Activated CD4-positive, alpha-beta T cell treated with anti-CD3 and anti-CD28 coated beads for 48 hours (primary cell): Measurements from ENCODE around the gene DSTYK.

Experiments
- DNase-seq: peaks from one replicate; pipeline ENCODE4 v3.0.0-alpha.2; 2020

DSTYK gene

DNA sequence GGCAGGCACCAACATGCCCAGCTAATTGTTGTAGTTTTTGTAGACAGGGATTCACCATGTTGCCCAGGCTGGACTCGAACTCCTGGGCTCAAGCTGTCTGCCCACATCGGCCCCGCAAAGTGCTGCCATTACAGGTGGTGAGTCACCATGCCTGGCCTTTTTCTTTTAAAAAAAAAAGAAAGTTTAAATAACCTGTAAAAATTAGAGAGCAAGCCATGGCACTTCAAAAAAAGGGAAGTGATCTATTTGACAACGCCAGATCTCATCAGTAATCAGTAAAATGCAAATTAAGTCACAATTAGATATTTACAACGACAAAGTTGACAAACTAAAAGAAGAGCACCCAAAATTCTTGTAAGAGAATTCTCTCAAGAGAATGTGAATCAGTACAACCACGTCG lies 86.8 kb downstream of the DSTYK start:
- no peak for DNase-seq

DNA sequence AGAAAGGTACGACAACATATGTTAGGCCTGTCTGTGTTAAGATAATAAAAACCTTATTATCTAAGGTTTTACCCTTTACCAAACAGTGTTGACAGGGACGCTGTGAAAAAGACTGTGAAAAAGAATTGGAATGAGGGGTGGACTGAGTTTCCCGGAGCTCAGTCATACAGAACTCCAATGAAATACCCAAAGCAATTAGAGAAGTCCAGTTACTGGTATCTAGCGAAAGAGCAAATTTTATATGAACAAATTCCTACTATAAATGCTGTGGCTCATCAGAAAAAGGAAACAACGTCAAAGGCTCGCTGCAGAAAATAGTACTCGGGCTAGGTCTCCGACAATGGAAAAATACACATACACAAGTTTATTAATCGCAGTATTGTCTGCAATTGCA lies 89.0 kb downstream of the DSTYK start:
- DNase-seq = no peak

DNA sequence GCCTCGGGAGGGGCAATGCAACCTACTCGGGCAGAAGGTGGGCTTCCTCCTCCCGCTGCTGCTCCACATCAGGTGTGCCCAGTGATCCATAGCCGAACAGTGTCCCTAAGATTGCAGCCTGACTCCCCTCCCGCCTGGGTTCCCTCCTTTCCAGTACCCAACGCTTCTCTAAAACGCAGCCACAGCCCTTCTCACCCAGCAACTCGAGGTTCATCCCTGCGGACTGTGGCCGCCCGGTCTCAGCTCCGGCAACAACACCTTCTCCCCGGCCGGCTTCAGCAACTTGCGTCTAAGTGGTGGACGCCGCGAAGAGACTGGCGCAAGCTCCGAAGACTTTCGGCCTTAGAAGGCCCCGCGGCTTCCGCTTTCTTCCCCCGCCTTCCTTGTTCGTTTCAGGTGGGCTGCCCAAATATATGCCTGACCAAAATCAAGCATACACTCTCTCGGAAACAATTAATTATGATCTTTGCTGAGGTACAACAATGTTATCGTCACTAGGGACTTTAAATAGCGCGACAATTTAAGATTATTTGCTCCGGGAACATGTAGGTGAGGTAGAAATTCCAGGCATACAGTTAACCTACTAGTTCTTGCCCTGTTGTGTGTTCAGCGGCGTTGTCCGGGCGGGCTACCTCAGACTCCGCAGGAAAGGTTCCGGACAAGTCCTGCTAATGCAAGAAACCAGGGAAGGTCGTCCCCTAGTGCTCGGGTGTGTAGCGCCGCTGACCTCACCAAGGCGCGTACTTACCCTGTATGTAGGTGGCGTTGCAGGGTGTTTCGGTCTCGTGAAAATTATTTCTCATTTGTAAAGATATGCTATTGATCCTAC lies 89.6 kb downstream of the DSTYK start, which contains the start of gene RBBP5:
TSS of gene RBBP5 (minus strand) at position 319 of the 829 bp plus-strand sequence. CDS start at position 214, 105 bp downstream.
- DNase-seq = peak; percentile 96

DNA sequence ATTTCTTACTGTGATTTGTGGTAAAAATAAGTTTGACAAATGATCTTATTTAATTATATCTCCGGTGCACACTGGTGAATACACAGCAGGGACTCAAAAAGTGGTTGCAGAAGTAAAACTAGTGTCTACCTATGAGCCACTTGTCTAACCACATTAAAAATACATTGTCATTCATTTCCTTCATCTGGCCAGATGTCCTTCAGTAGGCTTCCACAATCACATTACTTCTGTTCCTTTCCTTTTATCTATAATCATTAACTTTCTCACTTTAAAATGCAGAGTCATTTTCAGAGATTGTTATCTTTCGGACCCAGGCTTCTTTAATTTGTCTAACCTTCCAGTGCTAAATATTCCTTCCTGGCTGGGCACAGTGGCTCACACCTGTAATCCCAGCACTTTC lies 92.8 kb downstream of the DSTYK start:
- DNase-seq = no peak

DNA sequence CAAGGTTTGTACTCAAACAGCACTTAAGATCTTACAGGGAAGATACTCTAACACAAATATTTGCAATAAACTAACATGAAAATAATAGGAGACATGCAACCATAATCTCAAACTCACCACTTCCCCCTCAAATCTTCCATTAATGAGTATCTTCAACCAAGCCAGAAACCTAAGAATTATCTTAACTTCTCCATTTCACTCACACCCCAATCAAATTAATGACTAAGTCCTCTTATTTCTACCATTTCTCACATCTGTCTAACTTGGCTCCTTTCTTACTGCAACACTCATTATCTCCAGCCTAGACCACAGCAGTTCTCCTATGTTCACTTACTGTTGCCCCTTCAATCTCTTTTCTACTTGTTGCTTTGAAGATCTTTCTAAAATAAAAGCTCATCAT lies 100.1 kb downstream of the DSTYK start:
- DNase-seq = no peak

DNA sequence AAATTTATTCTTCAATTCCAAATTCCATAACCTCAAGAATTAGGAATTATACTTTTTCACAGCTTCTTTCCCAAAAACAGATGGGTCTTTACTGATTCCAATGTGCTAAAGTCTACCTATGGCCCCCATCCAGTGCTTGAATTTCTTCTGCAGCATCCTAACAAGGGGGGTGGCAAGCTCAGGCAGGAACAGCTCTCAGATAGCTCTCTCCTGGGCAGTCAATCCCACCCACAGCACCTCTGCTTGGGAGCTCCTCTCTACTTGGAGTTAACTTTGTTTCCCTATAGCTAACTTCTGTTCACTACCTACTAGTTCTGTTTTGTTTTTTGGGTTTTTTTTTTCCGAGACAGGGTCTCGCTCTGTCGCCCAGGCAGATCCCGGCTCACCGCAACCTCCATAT lies 101.8 kb downstream of the DSTYK start:
- DNase-seq = no peak

DNA sequence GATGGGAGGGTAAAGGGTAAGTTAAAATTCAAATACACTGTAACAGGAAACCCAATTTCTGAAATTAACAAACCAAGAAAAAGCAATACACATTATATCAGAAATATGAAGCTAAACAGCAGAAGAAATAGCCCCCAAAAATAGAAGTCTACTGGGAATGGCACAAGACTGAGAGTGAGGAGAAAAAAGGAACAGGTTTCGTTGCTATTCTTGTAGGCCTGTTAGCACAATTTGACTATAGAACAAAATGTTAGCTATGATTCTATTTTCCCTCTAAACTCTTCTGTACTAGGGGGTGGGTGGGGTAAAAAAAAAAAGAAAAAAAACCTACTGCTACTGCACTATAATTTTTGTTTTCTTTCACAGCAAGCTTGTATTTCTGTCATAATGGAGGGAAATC lies 102.2 kb downstream of the DSTYK start:
- DNase-seq = no peak

DNA sequence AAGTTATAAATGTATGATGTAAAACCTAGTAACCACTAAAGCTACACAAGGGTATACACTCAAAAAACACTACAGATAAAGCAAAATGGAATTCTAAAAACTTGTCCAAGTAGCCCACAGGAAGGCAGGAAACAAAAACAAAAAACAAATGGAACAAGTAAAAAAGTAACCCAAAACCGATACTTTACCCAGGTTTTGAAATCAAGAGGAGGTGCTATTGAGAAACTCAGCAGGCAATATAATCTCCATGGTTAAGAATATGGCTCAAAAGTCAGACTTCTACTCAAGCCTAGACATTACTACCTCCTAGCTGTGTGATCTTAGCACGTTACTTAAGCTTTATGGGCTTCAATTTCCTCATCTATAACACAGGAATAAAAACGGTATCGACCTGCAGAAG lies 103.0 kb downstream of the DSTYK start:
- no peak for DNase-seq

DNA sequence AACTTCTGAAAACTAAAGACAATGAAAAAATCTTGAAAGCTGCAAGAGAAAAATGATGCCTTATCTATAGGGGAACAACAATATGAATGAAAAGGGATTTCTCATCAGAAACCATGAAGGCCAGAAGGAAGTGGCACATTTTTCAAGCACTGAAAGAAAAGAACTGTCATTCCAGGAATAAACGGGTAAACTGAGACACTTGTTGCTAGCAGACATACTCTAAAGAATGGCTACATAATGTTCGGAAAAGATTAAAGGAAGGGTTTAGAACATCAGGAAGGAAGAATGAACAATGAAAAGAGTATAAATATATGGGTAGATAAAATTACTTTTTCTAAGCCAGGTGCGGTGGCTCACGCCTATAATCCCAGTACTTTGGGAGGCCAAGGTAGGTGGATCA lies 104.2 kb downstream of the DSTYK start:
- DNase-seq = no peak

DNA sequence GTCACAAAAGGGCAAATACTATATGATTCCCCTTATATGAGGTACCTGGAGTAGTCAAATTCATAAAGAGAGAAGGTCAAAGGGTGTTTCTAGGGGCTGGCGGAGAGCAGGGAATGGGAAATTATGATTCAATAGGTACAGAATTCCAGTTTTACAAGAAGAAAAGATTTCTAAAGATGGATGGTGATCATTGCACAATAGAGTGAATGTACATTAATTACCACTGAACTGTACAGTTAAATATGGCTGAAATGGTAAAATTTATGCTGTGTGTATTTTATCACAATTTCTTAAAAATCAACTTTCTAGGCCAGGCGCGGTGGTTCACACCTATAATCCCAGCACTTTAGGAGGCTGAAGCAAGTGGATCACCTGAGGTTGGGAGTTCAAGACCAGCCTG lies 109.1 kb downstream of the DSTYK start:
- no peak for DNase-seq

DNA sequence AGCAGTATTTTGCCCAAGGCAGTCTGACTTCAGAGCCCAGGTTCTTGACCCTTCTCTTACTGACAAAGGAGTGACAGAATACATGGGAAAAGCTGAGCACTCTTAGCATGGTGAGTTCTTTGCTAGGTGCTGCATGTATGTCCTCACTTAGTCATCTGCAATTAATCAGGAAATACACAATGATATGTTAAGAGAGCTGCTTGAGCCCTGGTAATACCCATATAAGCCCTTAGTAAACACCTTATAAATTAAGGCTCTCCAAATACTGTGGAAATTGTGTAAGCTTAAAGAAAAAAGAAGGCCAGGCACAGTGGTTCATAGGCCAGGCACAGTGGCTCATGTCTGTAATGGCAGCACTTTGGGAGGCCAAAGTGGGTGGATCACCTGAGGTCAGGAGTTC lies 113.3 kb downstream of the DSTYK start:
- no peak for DNase-seq

DNA sequence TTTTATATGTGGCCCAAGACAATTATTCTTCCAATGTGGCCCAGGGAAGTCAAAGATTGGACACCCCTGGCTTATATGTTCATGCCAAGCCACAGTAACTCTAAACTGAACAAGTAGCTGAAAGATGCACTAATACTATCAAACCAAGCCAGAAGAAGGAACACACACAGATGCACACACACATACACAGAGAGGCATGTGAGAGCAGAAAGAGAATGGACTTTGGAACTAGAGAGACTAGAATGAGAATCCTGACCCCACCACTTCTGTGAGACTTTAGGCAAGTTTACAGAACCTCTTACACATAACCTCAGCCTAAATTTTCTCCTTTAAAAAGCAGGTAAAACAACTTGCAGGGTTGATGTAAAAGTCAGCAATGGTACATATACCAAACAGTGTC lies 116.1 kb downstream of the DSTYK start:
- DNase-seq = no peak
